Keratinocyte (primary cell): ENCODE measurements around the gene DYNC2I2. TPM values are rescaled to one million over a fixed set of nuclear protein-coding genes. Genes with fewer than 3 reads are reported as not detected.

Experiments
- DNase-seq: peaks from one replicate; pipeline ENCODE4 v3.0.0-alpha.2; 2011; ENCODE audit warnings: low read depth, missing footprints, low spot score
- FAIRE-seq: peaks from 2 replicates; lab custom pipeline; 2011; peaks lifted over from hg19 to GRCh38; lab: Jason Lieb, UNC
- H2AFZ ChIP-seq: 2 replicates; pipeline ENCODE4 v1.6.0; 2012; ENCODE audit warnings: low read length, control low read depth, inconsistent platforms; ENCODE audit not compliant: control insufficient read depth
- H3K27ac ChIP-seq: 2 replicates; pipeline ENCODE4 v1.5.1; 2011; ENCODE audit warnings: low read length; ENCODE audit not compliant: control insufficient read depth, insufficient read depth
- H3K27me3 ChIP-seq: 3 replicates; pipeline ENCODE4 v1.6.0; 2011; ENCODE audit warnings: low read length; ENCODE audit not compliant: control insufficient read depth, insufficient read depth; ENCODE audit errors: extremely low read depth
- H3K36me3 ChIP-seq, 2 experiments: 2 replicates in 1 of 2; 3 replicates in 1 of 2; pipeline ENCODE4 v1.5.1; 2011; ENCODE audit warnings: low read length in 2 of 2, mild to moderate bottlenecking in 1 of 2; ENCODE audit not compliant: control insufficient read depth in 2 of 2, insufficient read depth in 2 of 2; ENCODE audit errors: extremely low read depth in 1 of 2
- H3K4me1 ChIP-seq: 3 replicates; pipeline ENCODE4 v1.5.1; 2011; ENCODE audit warnings: low read length; ENCODE audit not compliant: control insufficient read depth, insufficient read depth; ENCODE audit errors: extremely low read depth
- H3K4me2 ChIP-seq: 3 replicates; pipeline ENCODE4 v1.6.0; 2011; ENCODE audit warnings: low read depth, low read length; ENCODE audit not compliant: control insufficient read depth, insufficient read depth; ENCODE audit errors: extremely low read depth
- H3K4me3 ChIP-seq, 3 experiments: fragments of 200-600 bp in 1 of 3; sonication (generic) in 1 of 3; 2 replicates in 2 of 3; 3 replicates in 1 of 3; pipeline ENCODE4 v1.5.1; 2011 to 2016; ENCODE audit warnings: low read length in 3 of 3, mild to moderate bottlenecking in 3 of 3, control low read depth in 2 of 3, inconsistent platforms in 1 of 3, low read depth in 1 of 3, mixed read lengths in 1 of 3, mixed run types in 1 of 3, moderate library complexity in 1 of 3; ENCODE audit not compliant: control insufficient read depth in 2 of 3, insufficient read depth in 2 of 3; ENCODE audit errors: extremely low read depth in 1 of 3
- H3K79me2 ChIP-seq: 2 replicates; pipeline ENCODE4 v1.6.0; 2012; ENCODE audit warnings: low read length; ENCODE audit not compliant: control insufficient read depth, insufficient read depth
- H3K9ac ChIP-seq: 3 replicates; pipeline ENCODE4 v1.6.0; 2011; ENCODE audit warnings: low read length; ENCODE audit not compliant: control insufficient read depth, insufficient read depth; ENCODE audit errors: extremely low read depth
- H3K9me1 ChIP-seq: 3 replicates; pipeline ENCODE4 v1.6.0; 2011; ENCODE audit warnings: low read length; ENCODE audit not compliant: control insufficient read depth, insufficient read depth; ENCODE audit errors: extremely low read depth
- H3K9me3 ChIP-seq: 2 replicates; pipeline ENCODE4 v1.5.1; 2012; ENCODE audit warnings: low read depth, low read length; ENCODE audit not compliant: control insufficient read depth
- H4K20me1 ChIP-seq: 3 replicates; pipeline ENCODE4 v1.6.0; 2011; ENCODE audit warnings: low read length; ENCODE audit not compliant: control insufficient read depth, insufficient read depth; ENCODE audit errors: extremely low read depth
- EZH2 ChIP-seq: IDR thresholded peaks from one replicate; pipeline ENCODE4 v1.6.1; 2012; ENCODE audit warnings: inconsistent platforms, mild to moderate bottlenecking, low read length, moderate library complexity
- dilution Hi-C: fragments of 300-500 bp; cut with MboI; formaldehyde crosslinking; loops from one replicate; pipeline ENCODE4 v1.7.0; 2020; ENCODE audit warnings: low sequenced_read_pairs; ENCODE audit not compliant: extremely low pct_ligation_motif_present
- polyA plus RNA-seq, 5 experiments: library from polyadenylated mRNA; depleted of rRNA in 3 of 5; stranded (reverse) in 3 of 5; stranded (forward) in 1 of 5; unstranded in 1 of 5; fragments of >200 nt; gene quantifications; 1 replicate in 1 of 5; 2 replicates in 3 of 5; 3 replicates in 1 of 5; pipeline versions ENCODE4 v1.2.1 to v1.2.3, GENCODE V29; 2011 to 2012; ENCODE audit warnings: missing spikeins in 2 of 5, low read depth in 1 of 5, low replicate concordance in 1 of 5
- TF ChIP-seq, protein P1 (sequence below), 3 experiments: IDR thresholded peaks in 1 of 3; conservative IDR thresholded peaks in 1 of 3; optimal IDR thresholded peaks in 1 of 3; 2 replicates in 2 of 3; 3 replicates in 1 of 3; pipeline versions ENCODE3 to v1.5.1; 2011; ENCODE audit warnings: low read length in 3 of 3, mild to moderate bottlenecking in 3 of 3, moderate library complexity in 2 of 3, control low read depth in 1 of 3, inconsistent platforms in 1 of 3; ENCODE audit not compliant: insufficient read depth in 2 of 3; ENCODE audit errors: extremely low read depth in 1 of 3

The DYNC2I2 gene
- polyA plus RNA-seq, 1 donor (not counting 4 experiments of a cell fraction or from before 2014, with no cell fraction given): 11.5 TPM

DNA sequence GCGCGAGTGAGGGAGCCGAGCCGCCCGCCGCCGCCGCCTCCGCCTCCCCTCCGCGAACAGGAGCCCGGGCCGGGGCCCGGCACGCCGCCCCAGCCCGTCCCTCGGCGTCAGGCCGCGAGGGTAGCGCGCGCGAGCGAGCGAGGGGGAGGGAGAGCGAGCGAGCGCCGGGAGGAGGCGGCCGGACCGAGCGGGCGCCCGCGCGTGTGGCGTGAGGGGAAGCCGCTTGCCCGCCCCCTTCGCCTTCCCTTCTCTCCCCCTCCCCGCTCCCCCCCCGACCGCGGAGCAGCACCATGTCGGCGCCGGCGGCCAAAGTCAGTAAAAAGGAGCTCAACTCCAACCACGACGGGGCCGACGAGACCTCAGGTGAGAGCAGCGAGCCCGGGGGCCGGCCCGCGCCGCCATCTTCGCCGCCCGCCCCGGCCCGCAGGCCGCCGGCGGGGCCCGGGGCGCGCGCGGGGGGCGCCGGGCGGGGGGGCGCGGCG lies 32.7 kb upstream of the DYNC2I2 start:
- FAIRE-seq (no peak), DNase-seq (no peak)
- Histone ChIP-seq H3K4me1 (peaks cover 34% of the 10 kb centered on the region), H3K9me1 (no peaks in the 10 kb centered on the region), H3K4me3 (peak overlapping the region in 2 of 3 experiments; percentile 48 to 61), H3K9me3 (no peaks in the 10 kb centered on the region), H3K9ac (peak overlapping the region; percentile 75), H3K27me3 (no peaks in the 10 kb centered on the region), H3K36me3 (peaks cover 5 to 32% of the 10 kb centered on the region in 2 experiments), H4K20me1 (peaks cover 4% of the 10 kb centered on the region), H3K4me2 (no peak overlapping the region), H3K27ac (peak overlapping the region; percentile 47), H3K79me2 (peaks cover 65% of the 10 kb centered on the region), H2AFZ (no peak overlapping the region)
- dilution Hi-C loops: no loop called here
- TF ChIP-seq, protein P1, sequence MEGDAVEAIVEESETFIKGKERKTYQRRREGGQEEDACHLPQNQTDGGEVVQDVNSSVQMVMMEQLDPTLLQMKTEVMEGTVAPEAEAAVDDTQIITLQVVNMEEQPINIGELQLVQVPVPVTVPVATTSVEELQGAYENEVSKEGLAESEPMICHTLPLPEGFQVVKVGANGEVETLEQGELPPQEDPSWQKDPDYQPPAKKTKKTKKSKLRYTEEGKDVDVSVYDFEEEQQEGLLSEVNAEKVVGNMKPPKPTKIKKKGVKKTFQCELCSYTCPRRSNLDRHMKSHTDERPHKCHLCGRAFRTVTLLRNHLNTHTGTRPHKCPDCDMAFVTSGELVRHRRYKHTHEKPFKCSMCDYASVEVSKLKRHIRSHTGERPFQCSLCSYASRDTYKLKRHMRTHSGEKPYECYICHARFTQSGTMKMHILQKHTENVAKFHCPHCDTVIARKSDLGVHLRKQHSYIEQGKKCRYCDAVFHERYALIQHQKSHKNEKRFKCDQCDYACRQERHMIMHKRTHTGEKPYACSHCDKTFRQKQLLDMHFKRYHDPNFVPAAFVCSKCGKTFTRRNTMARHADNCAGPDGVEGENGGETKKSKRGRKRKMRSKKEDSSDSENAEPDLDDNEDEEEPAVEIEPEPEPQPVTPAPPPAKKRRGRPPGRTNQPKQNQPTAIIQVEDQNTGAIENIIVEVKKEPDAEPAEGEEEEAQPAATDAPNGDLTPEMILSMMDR (optimal IDR thresholded peaks at IDR 0.05 in 1 of 3, IDR thresholded peaks at IDR 0.05 in 1 of 3, conservative IDR thresholded peaks at IDR 0.05 in 1 of 3; ENCODE audit: extremely low read depth in 1 of 3, insufficient read depth in 2 of 3, low read length in 3 of 3): no peak
- TF ChIP-seq EZH2: no peak

DNA sequence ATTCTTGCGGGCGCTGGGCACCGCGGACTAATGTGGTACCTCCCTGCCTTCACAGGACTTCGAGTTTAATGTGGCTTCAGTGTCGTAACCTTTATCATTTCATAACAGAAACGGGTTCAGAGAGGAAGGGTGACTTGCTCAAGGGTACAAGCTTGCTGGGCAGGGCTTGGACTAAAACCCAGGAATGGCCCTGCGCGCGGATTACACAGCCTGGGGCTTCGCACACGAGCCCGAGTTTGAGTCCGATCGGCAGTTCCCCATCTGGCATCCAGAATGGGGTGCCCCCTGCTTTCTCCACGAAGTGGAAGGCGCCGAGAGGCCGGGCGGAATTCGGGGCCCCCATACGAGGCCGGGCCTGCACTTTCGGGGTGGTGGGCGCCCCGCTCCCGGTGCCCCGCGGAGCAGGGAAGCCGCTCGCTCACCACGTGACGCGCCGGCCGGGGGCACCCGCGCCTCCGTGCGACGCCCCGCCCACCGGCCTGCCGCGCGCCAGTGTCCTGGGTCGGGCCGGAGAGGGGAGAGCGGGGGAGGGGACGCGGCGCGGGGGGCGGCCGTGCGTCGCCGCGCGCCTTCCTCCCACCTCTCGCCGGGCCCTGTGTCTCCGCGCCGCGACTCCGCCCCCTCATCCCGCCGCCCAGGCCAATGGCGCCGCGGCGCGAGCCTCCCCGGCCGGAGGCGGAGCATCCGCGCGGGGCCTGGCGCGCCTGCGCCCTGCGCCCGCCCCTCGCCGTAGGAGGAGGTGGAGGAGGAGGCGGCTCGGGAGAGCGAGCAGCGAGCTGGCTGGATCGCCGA lies 32.0 kb upstream of the DYNC2I2 start, which contains the start of gene SET:
TSS of gene SET (plus strand) at position 722 of the 792 bp plus-strand sequence. CDS start 361 bp downstream, outside the sequence.
- Histone ChIP-seq H3K27ac (peak within 1 kb of the TSS; percentile 82), H3K9me3 (no peaks in the 10 kb centered on the region), H3K9ac (peak within 1 kb of the TSS; percentile 92), H3K4me1 (peaks cover 34% of the 10 kb centered on the region), H2AFZ (peak within 1 kb of the TSS; percentile 73), H3K4me3 (peak within 1 kb of the TSS; percentile 54 to 100 (median 97)), H3K79me2 (peaks cover 68% of the 10 kb centered on the region), H3K9me1 (no peaks in the 10 kb centered on the region), H4K20me1 (peaks cover 4% of the 10 kb centered on the region), H3K27me3 (no peaks in the 10 kb centered on the region), H3K36me3 (peaks cover 5 to 28% of the 10 kb centered on the region in 2 experiments), H3K4me2 (peak within 1 kb of the TSS; percentile 93)
- DNase-seq: no peak
- no peak for FAIRE-seq
- dilution Hi-C loops: no loop called here
- no peak for TF ChIP-seq EZH2
- TF ChIP-seq, protein P1 (optimal IDR thresholded peaks at IDR 0.05 in 1 of 3, IDR thresholded peaks at IDR 0.05 in 1 of 3, conservative IDR thresholded peaks at IDR 0.05 in 1 of 3; ENCODE audit: extremely low read depth in 1 of 3, insufficient read depth in 2 of 3, low read length in 3 of 3): no peak
